WTC11 (cell line): Measurements from ENCODE around the gene TP53BP2.

ENCODE experiments used
- CBFB ChIP-seq: sonication (generic); formaldehyde crosslinking; IDR thresholded peaks from 2 replicates; pipeline ENCODE4 v1.8.1; 2022; ENCODE audit warnings: mild to moderate bottlenecking, low read depth, missing genetic modification reagents
- CREB1 ChIP-seq: sonication (generic); formaldehyde crosslinking; IDR thresholded peaks from 2 replicates; pipeline ENCODE4 v1.8.0; 2023; ENCODE audit warnings: mild to moderate bottlenecking, missing genetic modification reagents
- FOXP1 ChIP-seq: sonication (generic); formaldehyde crosslinking; IDR thresholded peaks from 2 replicates; pipeline ENCODE4 v1.8.0; 2022; ENCODE audit warnings: missing genetic modification reagents, mild to moderate bottlenecking, moderate library complexity, borderline replicate concordance
- NFYB ChIP-seq: sonication (generic); formaldehyde crosslinking; conservative IDR thresholded peaks from 2 replicates; pipeline ENCODE4 v1.8.0; 2022; ENCODE audit warnings: low read depth, missing genetic modification reagents
- NR2C2 ChIP-seq: sonication (generic); formaldehyde crosslinking; IDR thresholded peaks from 2 replicates; pipeline ENCODE4 v1.8.0; 2022; ENCODE audit warnings: mild to moderate bottlenecking, missing genetic modification reagents
- SP1 ChIP-seq: sonication (generic); formaldehyde crosslinking; conservative IDR thresholded peaks from 2 replicates; pipeline ENCODE4 v1.8.1; 2022; ENCODE audit warnings: missing genetic modification reagents
- ZNF423 ChIP-seq: fragments of 250-450 bp; sonication (Bioruptor Pico); IDR thresholded peaks from 2 replicates; pipeline ENCODE4 v2.1.2; 2022; ENCODE audit warnings: mild to moderate bottlenecking, moderate library complexity
- TF ChIP-seq, protein P1 (sequence below): fragments of 200-600 bp; IDR thresholded peaks from 2 replicates; pipeline ENCODE4 v1.8.0; 2022; ENCODE audit warnings: antibody characterized with exemption
- TF ChIP-seq, protein P2 (sequence below): sonication (generic); formaldehyde crosslinking; IDR thresholded peaks from 2 replicates; pipeline ENCODE4 v1.8.0; 2022; ENCODE audit warnings: mild to moderate bottlenecking, missing genetic modification reagents
- TF ChIP-seq, protein P3 (sequence below): sonication (generic); formaldehyde crosslinking; conservative IDR thresholded peaks from 2 replicates; pipeline ENCODE4 v1.8.1; 2022; ENCODE audit warnings: mild to moderate bottlenecking, missing genetic modification reagents
- TF ChIP-seq, protein P4 (sequence below): sonication (generic); formaldehyde crosslinking; IDR thresholded peaks from 2 replicates; pipeline ENCODE4 v1.8.0; 2023; ENCODE audit warnings: mild to moderate bottlenecking, missing genetic modification reagents

DNA sequence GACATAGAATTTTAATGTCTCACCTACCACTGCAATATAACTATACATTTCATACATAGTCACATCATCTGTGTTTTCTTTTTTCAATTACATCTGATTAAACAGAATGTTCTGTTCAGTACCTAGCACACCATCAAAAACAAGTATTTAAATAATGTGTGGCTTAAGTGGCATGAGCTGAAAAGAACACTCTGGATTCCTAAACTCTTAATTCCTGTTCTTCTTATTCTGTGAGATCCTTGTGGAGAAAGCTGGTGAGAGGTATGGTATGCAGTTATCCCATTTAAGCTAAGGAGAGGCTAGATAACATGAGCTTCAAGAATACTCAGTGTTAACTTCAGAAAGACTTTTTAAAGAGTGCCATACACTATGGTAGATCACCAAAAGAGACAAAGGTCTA, 5.5 kb downstream of the TP53BP2 start:
- TF ChIP-seq, protein P1, sequence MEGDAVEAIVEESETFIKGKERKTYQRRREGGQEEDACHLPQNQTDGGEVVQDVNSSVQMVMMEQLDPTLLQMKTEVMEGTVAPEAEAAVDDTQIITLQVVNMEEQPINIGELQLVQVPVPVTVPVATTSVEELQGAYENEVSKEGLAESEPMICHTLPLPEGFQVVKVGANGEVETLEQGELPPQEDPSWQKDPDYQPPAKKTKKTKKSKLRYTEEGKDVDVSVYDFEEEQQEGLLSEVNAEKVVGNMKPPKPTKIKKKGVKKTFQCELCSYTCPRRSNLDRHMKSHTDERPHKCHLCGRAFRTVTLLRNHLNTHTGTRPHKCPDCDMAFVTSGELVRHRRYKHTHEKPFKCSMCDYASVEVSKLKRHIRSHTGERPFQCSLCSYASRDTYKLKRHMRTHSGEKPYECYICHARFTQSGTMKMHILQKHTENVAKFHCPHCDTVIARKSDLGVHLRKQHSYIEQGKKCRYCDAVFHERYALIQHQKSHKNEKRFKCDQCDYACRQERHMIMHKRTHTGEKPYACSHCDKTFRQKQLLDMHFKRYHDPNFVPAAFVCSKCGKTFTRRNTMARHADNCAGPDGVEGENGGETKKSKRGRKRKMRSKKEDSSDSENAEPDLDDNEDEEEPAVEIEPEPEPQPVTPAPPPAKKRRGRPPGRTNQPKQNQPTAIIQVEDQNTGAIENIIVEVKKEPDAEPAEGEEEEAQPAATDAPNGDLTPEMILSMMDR = no peak
- no peak for TF ChIP-seq ZNF423
- no peak for TF ChIP-seq FOXP1
- TF ChIP-seq CREB1 = no peak
- TF ChIP-seq NR2C2 (CRISPR knock-in tag) = no peak
- TF ChIP-seq CBFB = no peak
- no peak for TF ChIP-seq NFYB (CRISPR knock-in tag)
- TF ChIP-seq, protein P2, sequence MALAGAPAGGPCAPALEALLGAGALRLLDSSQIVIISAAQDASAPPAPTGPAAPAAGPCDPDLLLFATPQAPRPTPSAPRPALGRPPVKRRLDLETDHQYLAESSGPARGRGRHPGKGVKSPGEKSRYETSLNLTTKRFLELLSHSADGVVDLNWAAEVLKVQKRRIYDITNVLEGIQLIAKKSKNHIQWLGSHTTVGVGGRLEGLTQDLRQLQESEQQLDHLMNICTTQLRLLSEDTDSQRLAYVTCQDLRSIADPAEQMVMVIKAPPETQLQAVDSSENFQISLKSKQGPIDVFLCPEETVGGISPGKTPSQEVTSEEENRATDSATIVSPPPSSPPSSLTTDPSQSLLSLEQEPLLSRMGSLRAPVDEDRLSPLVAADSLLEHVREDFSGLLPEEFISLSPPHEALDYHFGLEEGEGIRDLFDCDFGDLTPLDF (CRISPR knock-in tag) = no peak
- TF ChIP-seq, protein P3, sequence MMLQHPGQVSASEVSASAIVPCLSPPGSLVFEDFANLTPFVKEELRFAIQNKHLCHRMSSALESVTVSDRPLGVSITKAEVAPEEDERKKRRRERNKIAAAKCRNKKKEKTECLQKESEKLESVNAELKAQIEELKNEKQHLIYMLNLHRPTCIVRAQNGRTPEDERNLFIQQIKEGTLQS = no peak
- TF ChIP-seq SP1 = no peak
- TF ChIP-seq, protein P4, sequence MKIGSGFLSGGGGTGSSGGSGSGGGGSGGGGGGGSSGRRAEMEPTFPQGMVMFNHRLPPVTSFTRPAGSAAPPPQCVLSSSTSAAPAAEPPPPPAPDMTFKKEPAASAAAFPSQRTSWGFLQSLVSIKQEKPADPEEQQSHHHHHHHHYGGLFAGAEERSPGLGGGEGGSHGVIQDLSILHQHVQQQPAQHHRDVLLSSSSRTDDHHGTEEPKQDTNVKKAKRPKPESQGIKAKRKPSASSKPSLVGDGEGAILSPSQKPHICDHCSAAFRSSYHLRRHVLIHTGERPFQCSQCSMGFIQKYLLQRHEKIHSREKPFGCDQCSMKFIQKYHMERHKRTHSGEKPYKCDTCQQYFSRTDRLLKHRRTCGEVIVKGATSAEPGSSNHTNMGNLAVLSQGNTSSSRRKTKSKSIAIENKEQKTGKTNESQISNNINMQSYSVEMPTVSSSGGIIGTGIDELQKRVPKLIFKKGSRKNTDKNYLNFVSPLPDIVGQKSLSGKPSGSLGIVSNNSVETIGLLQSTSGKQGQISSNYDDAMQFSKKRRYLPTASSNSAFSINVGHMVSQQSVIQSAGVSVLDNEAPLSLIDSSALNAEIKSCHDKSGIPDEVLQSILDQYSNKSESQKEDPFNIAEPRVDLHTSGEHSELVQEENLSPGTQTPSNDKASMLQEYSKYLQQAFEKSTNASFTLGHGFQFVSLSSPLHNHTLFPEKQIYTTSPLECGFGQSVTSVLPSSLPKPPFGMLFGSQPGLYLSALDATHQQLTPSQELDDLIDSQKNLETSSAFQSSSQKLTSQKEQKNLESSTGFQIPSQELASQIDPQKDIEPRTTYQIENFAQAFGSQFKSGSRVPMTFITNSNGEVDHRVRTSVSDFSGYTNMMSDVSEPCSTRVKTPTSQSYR (CRISPR knock-in tag) = no peak
